BLaER1 treated with 17β-estradiol and CSF1 and Interleukin-3, amounts not matched to agents 10 nM and 100 nM (cell line): ENCODE measurements around the gene GTF2A2.
A peak's percentile ranks its signal among the peaks of the same experiment; 100 is the strongest.
"Not testable (repeated sequence)": the region's sequence is repeated elsewhere in the genome, so short reads cannot be mapped to it uniquely, and the experiment has no call there.

Source experiments
- H3K27ac ChIP-seq, 11 experiments: shearing (Covaris generic); formaldehyde crosslinking; 2 replicates each; pipeline ENCODE4 v1.8.1; 2022
- H3K27me3 ChIP-seq, 11 experiments: shearing (Covaris generic); formaldehyde crosslinking; 2 replicates each; pipeline ENCODE4 v1.8.1; 2022
- H3K36me3 ChIP-seq, 11 experiments: shearing (Covaris generic); formaldehyde crosslinking; 2 replicates each; pipeline ENCODE4 v1.8.1; 2022
- H3K4me1 ChIP-seq, 10 experiments: shearing (Covaris generic); formaldehyde crosslinking; 2 replicates each; pipeline ENCODE4 v1.8.1; 2022
- H3K4me2 ChIP-seq, 11 experiments: shearing (Covaris generic); formaldehyde crosslinking; 2 replicates each; pipeline ENCODE4 v1.8.1; 2022
- H3K4me3 ChIP-seq, 10 experiments: shearing (Covaris generic); formaldehyde crosslinking; 2 replicates each; pipeline ENCODE4 v1.8.1; 2022
- H3K9ac ChIP-seq, 11 experiments: shearing (Covaris generic); formaldehyde crosslinking; 2 replicates each; pipeline ENCODE4 v1.8.1; 2022
- H3K9me3 ChIP-seq, 11 experiments: shearing (Covaris generic); formaldehyde crosslinking; replicated peaks in 1 of 11; 2 replicates each; pipeline ENCODE4 v1.8.1; 2022
- H4K20me1 ChIP-seq, 11 experiments: shearing (Covaris generic); formaldehyde crosslinking; 2 replicates each; pipeline ENCODE4 v1.8.1; 2022
- Cebpa-rat ChIP-seq, 11 experiments: shearing (Covaris generic); IDR thresholded peaks; 2 replicates each; pipeline ENCODE4 v1.8.1; 2022

The GTF2A2 gene

DNA sequence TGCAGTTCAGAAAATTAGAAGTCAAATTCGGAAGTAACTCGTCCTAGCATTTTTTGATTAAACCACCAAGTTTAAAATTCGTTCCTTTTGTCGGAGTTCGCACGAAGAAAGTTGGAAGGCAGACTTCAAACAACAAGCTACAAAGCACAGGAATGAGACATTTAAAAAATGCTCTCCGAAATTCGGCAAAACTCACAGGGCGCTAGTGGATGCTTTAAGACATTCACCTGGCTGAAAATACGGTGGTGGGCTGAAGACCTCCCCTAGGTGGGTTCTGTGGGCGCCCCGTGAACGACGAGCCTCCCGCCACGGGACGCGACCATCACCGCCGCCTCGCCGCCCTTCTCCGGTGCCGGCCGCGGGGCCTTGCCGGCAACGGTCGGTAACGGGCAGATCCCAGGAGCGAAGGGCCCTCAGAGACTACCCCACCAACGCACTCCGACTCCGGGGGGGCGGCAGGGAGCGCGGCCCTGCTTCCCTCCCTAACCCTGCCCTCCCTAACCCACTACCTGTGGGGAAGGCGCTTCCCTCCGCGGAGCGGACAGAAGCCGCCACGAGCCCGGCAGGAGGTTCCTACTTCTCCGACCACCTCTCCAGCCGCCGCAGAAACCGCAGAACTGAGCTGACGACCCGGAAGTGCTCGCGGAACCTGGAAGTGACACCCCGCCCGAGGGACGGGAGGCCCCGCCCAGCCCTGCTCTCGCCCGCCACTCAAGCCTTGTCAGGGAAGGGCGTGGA is at the start of gene GTF2A2:
Gene GTF2A2 (minus strand): TSS at position 619 of the 738 bp plus-strand sequence. CDS start 5,238 bp downstream, outside the sequence.
- H3K27ac ChIP-seq = peak within 1 kb of the TSS; percentile 92 to 97 (median 93)
- H3K36me3 ChIP-seq = peaks cover 49 to 83% (median 69%) of the 10 kb centered on the region in 11 experiments
- H3K9me3 ChIP-seq = peaks cover 0 to 20% (median 16%) of the 10 kb centered on the region in 11 experiments; a peak in 17 of 22 replicates

GRCh38 chr15:59703979-59704796 is 46.9 kb upstream of the GTF2A2 start:
- no peak for TF ChIP-seq Cebpa-rat (IDR thresholded peaks at IDR 0.05)
- H3K9me3 ChIP-seq = peaks cover 0 to 12% (median 0%) of the 10 kb centered on the region in 11 experiments; a peak in 7 of 22 replicates
- H3K9ac ChIP-seq = no peak overlapping the region

More for the DNA sequence above, at the start of gene GTF2A2:
- H4K20me1 ChIP-seq = peaks cover 22 to 58% (median 38%) of the 10 kb centered on the region in 11 experiments; a peak in 15 of 22 replicates
- H3K4me1 ChIP-seq = peaks cover 18 to 46% (median 31%) of the 10 kb centered on the region in 10 experiments
- no peak for TF ChIP-seq Cebpa-rat (IDR thresholded peaks at IDR 0.05)
- H3K9ac ChIP-seq = peak within 1 kb of the TSS; percentile 95 to 98 (median 96)
- H3K4me2 ChIP-seq = peak within 1 kb of the TSS; percentile 71 to 94 (median 86)
- peak within 1 kb of the TSS; percentile 86 to 99 (median 93) for H3K4me3 ChIP-seq
- no peaks in the 10 kb centered on the region for H3K27me3 ChIP-seq

GRCh38 chr15:59702351-59702750 is 45.0 kb upstream of the GTF2A2 start:
- Histone ChIP-seq H3K4me2 (no peak overlapping the region), H3K9me3 (peaks cover 0 to 4% (median 0%) of the 10 kb centered on the region in 11 experiments; a peak in 4 of 22 replicates), H3K4me1 (no peaks in the 10 kb centered on the region), H3K27ac (no peak overlapping the region), H4K20me1 (no peaks in the 10 kb centered on the region), H3K36me3 (no peaks in the 10 kb centered on the region), H3K27me3 (no peaks in the 10 kb centered on the region), H3K9ac (no peak overlapping the region), H3K4me3 (no peak overlapping the region)
- TF ChIP-seq Cebpa-rat (IDR thresholded peaks at IDR 0.05) = no peak

More at GRCh38 chr15:59703979-59704796, 46.9 kb upstream of the GTF2A2 start:
- H3K36me3 ChIP-seq = no peaks in the 10 kb centered on the region
- H3K4me3 ChIP-seq = no peak overlapping the region
- H3K27ac ChIP-seq = no peak overlapping the region
- no peaks in the 10 kb centered on the region for H3K27me3 ChIP-seq
- no peaks in the 10 kb centered on the region for H3K4me1 ChIP-seq
- no peaks in the 10 kb centered on the region for H4K20me1 ChIP-seq
- no peak overlapping the region for H3K4me2 ChIP-seq

- H3K27ac ChIP-seq = no peak overlapping the region
- H3K9me3 ChIP-seq = no peaks in the 10 kb centered on the region
- H3K4me2 ChIP-seq = no peak overlapping the region
- no peaks in the 10 kb centered on the region for H3K4me1 ChIP-seq
- no peaks in the 10 kb centered on the region for H3K36me3 ChIP-seq
- TF ChIP-seq Cebpa-rat (IDR thresholded peaks at IDR 0.05) = no peak
- no peaks in the 10 kb centered on the region for H4K20me1 ChIP-seq
- H3K4me3 ChIP-seq = no peak overlapping the region
- H3K27me3 ChIP-seq = no peaks in the 10 kb centered on the region
- H3K9ac ChIP-seq = no peak overlapping the region
Observed at GRCh38 chr15:59701880-59702279, 44.6 kb upstream of the GTF2A2 start.

DNA sequence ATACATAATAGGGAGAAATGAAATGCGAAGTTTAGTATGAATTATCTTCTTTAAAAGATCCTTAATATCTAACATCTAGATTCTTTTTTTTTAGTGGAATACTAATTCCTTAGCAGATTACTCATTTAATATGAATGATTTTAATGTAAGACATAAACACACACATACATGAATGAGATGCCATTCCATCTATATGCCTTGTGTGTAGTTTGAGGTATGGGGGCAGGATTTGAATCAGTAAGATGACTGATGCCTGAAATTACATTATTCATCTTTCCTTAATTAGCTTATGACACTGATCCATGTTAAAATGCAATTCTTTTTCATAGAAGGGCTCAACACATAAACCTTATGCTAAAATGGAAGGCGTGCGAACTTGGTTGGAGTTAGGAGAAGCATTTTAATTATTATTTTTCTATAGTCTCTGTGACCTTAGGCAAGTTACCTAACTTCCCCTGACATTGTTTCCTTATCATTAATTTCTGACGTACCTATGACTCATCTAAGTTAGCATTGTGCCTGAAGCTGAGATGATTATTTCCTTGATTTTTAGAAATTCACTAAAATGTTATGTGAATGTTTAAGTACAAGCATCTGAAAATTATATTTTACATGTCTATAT is 42.6 kb upstream of the GTF2A2 start:
- Histone ChIP-seq H3K4me2 (no peak overlapping the region), H3K27ac (no peak overlapping the region), H3K36me3 (no peaks in the 10 kb centered on the region), H3K27me3 (no peaks in the 10 kb centered on the region), H3K9me3 (no peaks in the 10 kb centered on the region), H3K4me1 (peaks cover 0 to 5% (median 0%) of the 10 kb centered on the region in 10 experiments; a peak in 6 of 20 replicates), H4K20me1 (no peaks in the 10 kb centered on the region), H3K4me3 (no peak overlapping the region), H3K9ac (no peak overlapping the region)
- no peak for TF ChIP-seq Cebpa-rat (IDR thresholded peaks at IDR 0.05)

DNA sequence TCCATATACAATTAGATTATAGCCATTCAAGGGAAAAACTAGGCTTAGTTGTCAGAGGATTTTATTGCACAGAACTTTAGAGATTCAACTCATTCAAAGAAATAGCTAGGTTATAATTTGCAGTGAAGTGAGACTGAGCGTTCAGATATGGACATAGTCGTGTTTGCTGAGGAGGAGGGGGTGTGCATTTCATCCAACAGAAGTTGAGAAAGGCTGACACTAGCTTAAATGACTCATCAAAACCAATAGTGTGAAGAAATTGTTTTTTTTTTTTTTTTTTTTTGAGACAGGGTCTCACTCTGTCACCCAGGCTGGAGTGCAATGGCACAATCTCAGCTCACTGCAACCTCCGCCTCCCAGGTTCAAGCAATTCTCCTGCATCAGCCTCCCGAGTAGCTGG is 40.8 kb upstream of the GTF2A2 start:
- H3K36me3 ChIP-seq, H3K4me2 ChIP-seq, H4K20me1 ChIP-seq, H3K9ac ChIP-seq, H3K9me3 ChIP-seq, H3K27me3 ChIP-seq, H3K4me3 ChIP-seq, H3K27ac ChIP-seq: not testable (repeated sequence)
- peaks cover 0 to 13% (median 0%) of the 10 kb centered on the region in 10 experiments; a peak in 6 of 20 replicates for H3K4me1 ChIP-seq

GRCh38 chr15:59696332-59696731 is 39.0 kb upstream of the GTF2A2 start:
- no peak overlapping the region for H3K4me3 ChIP-seq
- H3K9ac ChIP-seq = no peak overlapping the region
- no peaks in the 10 kb centered on the region for H3K27me3 ChIP-seq
- H4K20me1 ChIP-seq = no peaks in the 10 kb centered on the region
- H3K36me3 ChIP-seq = no peaks in the 10 kb centered on the region
- no peak overlapping the region for H3K4me2 ChIP-seq
- peaks cover 0 to 13% (median 0%) of the 10 kb centered on the region in 10 experiments; a peak in 6 of 20 replicates for H3K4me1 ChIP-seq
- no peak for TF ChIP-seq Cebpa-rat (IDR thresholded peaks at IDR 0.05)
- H3K27ac ChIP-seq = no peak overlapping the region
- no peaks in the 10 kb centered on the region for H3K9me3 ChIP-seq

DNA sequence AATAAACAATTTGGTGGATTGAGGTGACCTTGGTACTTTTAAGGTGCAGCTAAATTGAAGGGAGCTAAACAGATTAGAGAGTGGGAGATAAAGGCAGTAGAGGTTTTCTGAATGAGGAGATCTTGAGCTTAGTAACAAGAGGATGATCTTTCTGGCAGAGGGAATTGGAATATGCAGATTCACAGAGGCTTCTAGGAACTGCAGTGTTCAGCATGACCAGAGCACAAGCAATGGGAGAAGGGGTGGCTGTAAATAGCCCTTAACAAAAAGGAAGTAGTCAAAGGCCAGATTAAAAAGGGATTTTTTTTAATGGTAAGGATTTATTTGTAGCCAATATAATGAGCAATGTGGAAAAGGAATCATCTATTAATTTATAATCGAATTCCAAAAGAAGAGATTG is 37.5 kb upstream of the GTF2A2 start:
- no peaks in the 10 kb centered on the region for H4K20me1 ChIP-seq

More for the DNA sequence above, 37.5 kb upstream of the GTF2A2 start:
- H3K9me3 ChIP-seq = no peaks in the 10 kb centered on the region
- no peak overlapping the region for H3K9ac ChIP-seq
- peak overlapping the region in 3 of 11 experiments; percentile 21 to 57 (median 47); a peak in 5 of 22 replicates for H3K4me2 ChIP-seq
- H3K4me1 ChIP-seq = peaks cover 10 to 24% (median 12%) of the 10 kb centered on the region in 10 experiments
- no peak overlapping the region for H3K4me3 ChIP-seq
- no peaks in the 10 kb centered on the region for H3K36me3 ChIP-seq
- TF ChIP-seq Cebpa-rat (IDR thresholded peaks at IDR 0.05) = no peak
- no peaks in the 10 kb centered on the region for H3K27me3 ChIP-seq
- no peak overlapping the region for H3K27ac ChIP-seq
